HepG2 (cell line): ENCODE results near the gene CLTCL1. TPM values are rescaled to one million over a fixed set of nuclear protein-coding genes. Genes with fewer than 3 reads are reported as not detected.

Source experiments
- ATAC-seq: fragments of 200-7000 bp; cut with Tn5 transposase; 3 replicates; pipeline ENCODE4 v1.9.1; 2020; ENCODE audit warnings: mild to moderate bottlenecking, moderate library complexity
- BruUV-seq: library from RNA; stranded (reverse); fragments of 400-500 nt; replicated peaks from 2 replicates; lab custom pipeline; 2021; lab: Mats Ljungman, UMichigan
- CTCF ChIA-PET: fragments of 300-600 bp; formaldehyde crosslinking; extraction: SDS; loops from one replicate; lab custom pipeline; 2021; ENCODE audit warnings: low total read pairs, inconsistent platforms, low intra/inter-chr PET ratio; lab: Yijun Ruan, JAX
- POLR2A ChIA-PET: fragments of 350-600 bp; sonication (Branson Sonifier 250); formaldehyde crosslinking; loops from one replicate; lab custom pipeline; 2020; ENCODE audit warnings: antibody characterized with exemption, inconsistent platforms; lab: Yijun Ruan, JAX
- DNase-seq: peaks from one replicate; pipeline ENCODE4 v3.0.0-alpha.2; 2015; ENCODE audit warnings: low spot score
- FAIRE-seq: peaks from 3 replicates; lab custom pipeline; 2011; peaks lifted over from hg19 to GRCh38; lab: Jason Lieb, UNC
- H2AFZ ChIP-seq: one replicate; pipeline ENCODE4 v1.6.1; 2011; ENCODE audit warnings: low read length, inconsistent platforms
- H3K27ac ChIP-seq: fragments of 300-600 bp; 3 replicates; pipeline ENCODE4 v1.8.0; 2011; ENCODE audit warnings: mixed run types, mild to moderate bottlenecking, mixed read lengths, low read length, inconsistent platforms; ENCODE audit not compliant: insufficient read depth; ENCODE audit errors: extremely low read length
- H3K27me3 ChIP-seq, 2 experiments: fragments of 200-600 bp in 1 of 2; 2 replicates in 1 of 2; 3 replicates in 1 of 2; pipeline versions ENCODE4 v1.6.0 to v1.8.0; 2011; ENCODE audit warnings: low read length in 2 of 2, mild to moderate bottlenecking in 2 of 2, moderate library complexity in 2 of 2, inconsistent platforms in 1 of 2; ENCODE audit not compliant: insufficient read depth in 2 of 2, control insufficient read depth in 1 of 2
- H3K36me3 ChIP-seq, 2 experiments: fragments of 200-600 bp in 1 of 2; replicated peaks in 1 of 2; 2 replicates in 1 of 2; 3 replicates in 1 of 2; pipeline versions ENCODE4 v1.5.1 to v1.8.0; 2011; ENCODE audit warnings: low read length in 2 of 2, inconsistent platforms in 1 of 2; ENCODE audit not compliant: insufficient read depth in 2 of 2, control insufficient read depth in 1 of 2
- H3K4me1 ChIP-seq: 2 replicates; pipeline ENCODE4 v1.5.1; 2012; ENCODE audit warnings: low read length, inconsistent platforms; ENCODE audit not compliant: insufficient read depth
- H3K4me2 ChIP-seq: 2 replicates; pipeline ENCODE4 v1.6.0; 2011; ENCODE audit warnings: low read depth, low read length, inconsistent platforms
- H3K4me3 ChIP-seq, 3 experiments: fragments of 200-600 bp in 1 of 3; sonication (generic), shearing (Covaris generic) in 1 of 3; replicated peaks in 1 of 3; 2 replicates each; pipeline ENCODE4 v1.5.1; 2011 to 2016; ENCODE audit warnings: low read length in 3 of 3, inconsistent platforms in 2 of 3, low read depth in 2 of 3, mild to moderate bottlenecking in 2 of 3, control low read depth in 1 of 3, mixed read lengths in 1 of 3; ENCODE audit not compliant: insufficient read depth in 1 of 3
- H3K79me2 ChIP-seq: one replicate; pipeline ENCODE4 v1.6.1; 2011; ENCODE audit warnings: low read length, inconsistent platforms; ENCODE audit not compliant: insufficient read depth
- H3K9ac ChIP-seq: 2 replicates; pipeline ENCODE4 v1.6.0; 2011; ENCODE audit warnings: mild to moderate bottlenecking, low read depth, low read length, inconsistent platforms; ENCODE audit not compliant: insufficient read depth
- H3K9me3 ChIP-seq: 2 replicates; pipeline ENCODE4 v1.5.1; 2012; ENCODE audit warnings: mild to moderate bottlenecking, low read length
- H4K20me1 ChIP-seq: 2 replicates; pipeline ENCODE4 v1.6.0; 2011; ENCODE audit warnings: inconsistent platforms, mild to moderate bottlenecking, low read length, moderate library complexity; ENCODE audit not compliant: insufficient read depth
- GATA4 ChIP-seq: sonication (generic); IDR thresholded peaks from 2 replicates; pipeline ENCODE4 v1.6.1; 2016; ENCODE audit warnings: antibody characterized with exemption, low read depth, borderline replicate concordance
- MAFF ChIP-seq: IDR thresholded peaks from 2 replicates; pipeline ENCODE4 v1.6.1; 2011; ENCODE audit warnings: low read depth, low read length, improper control_type of control experiment
- NFATC3 ChIP-seq: sonication (generic); formaldehyde crosslinking; IDR thresholded peaks from 2 replicates; pipeline ENCODE4 v1.5.1; 2020; ENCODE audit warnings: mild to moderate bottlenecking, missing genetic modification reagents
- RFX3 ChIP-seq: IDR thresholded peaks from 2 replicates; pipeline ENCODE4 v1.6.1; 2016; ENCODE audit warnings: missing biosample characterization, missing genetic modification reagents
- RORA ChIP-seq: sonication (generic); formaldehyde crosslinking; IDR thresholded peaks from 2 replicates; pipeline ENCODE4 v1.5.0; 2020; ENCODE audit warnings: mild to moderate bottlenecking, missing genetic modification reagents, moderate library complexity
- SAFB2 ChIP-seq: sonication (generic); formaldehyde crosslinking; IDR thresholded peaks from 2 replicates; pipeline ENCODE4 v1.5.1; 2020; ENCODE audit warnings: missing genetic modification reagents, low read depth, mild to moderate bottlenecking, borderline replicate concordance
- TEAD3 ChIP-seq: optimal IDR thresholded peaks from 2 replicates; pipeline ENCODE3; 2016; ENCODE audit warnings: borderline replicate concordance
- YEATS4 ChIP-seq: sonication (generic); formaldehyde crosslinking; IDR thresholded peaks from 2 replicates; pipeline ENCODE4 v1.4.0; 2020; ENCODE audit warnings: missing genetic modification reagents, borderline replicate concordance
- ZEB1 ChIP-seq: IDR thresholded peaks from 2 replicates; pipeline ENCODE4 v1.6.1; 2012; ENCODE audit warnings: mild to moderate bottlenecking, low read depth, inconsistent platforms; ENCODE audit not compliant: insufficient replicate concordance
- ZNF563 ChIP-seq: sonication (generic); formaldehyde crosslinking; IDR thresholded peaks from 2 replicates; pipeline ENCODE4 v1.8.0; 2022; ENCODE audit warnings: mild to moderate bottlenecking, moderate library complexity, missing genetic modification reagents
- WGBS: methylation state at CpG from one replicate; pipeline ENCODE4 v1.1.6; 2017; ENCODE audit warnings: low lambda C conversion rate; 5-methylcytosine and 5-hydroxymethylcytosine counted together
- in situ Hi-C: cut with HindIII; loops from 2 replicates; pipeline ENCODE4 v1.10.0; 2017; ENCODE audit warnings: low pct_unique_long_range_greater_than_20kb; ENCODE audit not compliant: extremely low pct_ligation_motif_present
- intact Hi-C: fragments of 100-400 bp; cut with micrococcal nuclease; formaldehyde crosslinking; loops from one replicate; pipeline ENCODE4 v1.10.0; 2022; ENCODE audit not compliant: unreplicated experiment
- polyA plus RNA-seq, 8 experiments: library from polyadenylated mRNA; depleted of rRNA in 3 of 8; stranded (reverse) in 7 of 8; unstranded in 1 of 8; fragments of >200 nt; fragmentation: Illumina TruSeq in 4 of 8; extraction: Trizol in 4 of 8; gene quantifications; 2 replicates each; pipeline versions ENCODE4 v1.2.1 to v1.2.3, GENCODE V29; 2011 to 2016; ENCODE audit warnings: low read depth in 4 of 8, missing spikeins in 1 of 8, mixed read lengths in 1 of 8; ENCODE audit not compliant: insufficient read depth in 1 of 8
- total RNA-seq, 5 experiments: library from RNA; depleted of rRNA; stranded (reverse); fragments of >200 nt; fragmentation: Illumina TruSeq; extraction: Trizol; gene quantifications; 2 replicates each; pipeline ENCODE4 v1.2.3, GENCODE V29; 2016; ENCODE audit warnings: low read depth in 1 of 5
- TF ChIP-seq, protein P1 (sequence below): sonication (generic); formaldehyde crosslinking; IDR thresholded peaks from 2 replicates; pipeline ENCODE4 v1.5.1; 2020; ENCODE audit warnings: missing genetic modification reagents, mild to moderate bottlenecking, borderline replicate concordance
- TF ChIP-seq, protein P2 (sequence below): sonication (generic); formaldehyde crosslinking; IDR thresholded peaks from 2 replicates; pipeline ENCODE4 v1.4.0; 2020; ENCODE audit warnings: low read depth, mild to moderate bottlenecking, missing genetic modification reagents
- TF ChIP-seq, protein P3 (sequence below): sonication (generic); formaldehyde crosslinking; IDR thresholded peaks from 2 replicates; pipeline ENCODE4 v1.4.0; 2020; ENCODE audit warnings: low read depth, missing genetic modification reagents

The CLTCL1 gene
- total and polyA plus RNA-seq, 2 of the 13 experiments (the other 11 are each of a cell fraction or from before 2014, with no cell fraction given), result 8.1 to 10.9 TPM

DNA sequence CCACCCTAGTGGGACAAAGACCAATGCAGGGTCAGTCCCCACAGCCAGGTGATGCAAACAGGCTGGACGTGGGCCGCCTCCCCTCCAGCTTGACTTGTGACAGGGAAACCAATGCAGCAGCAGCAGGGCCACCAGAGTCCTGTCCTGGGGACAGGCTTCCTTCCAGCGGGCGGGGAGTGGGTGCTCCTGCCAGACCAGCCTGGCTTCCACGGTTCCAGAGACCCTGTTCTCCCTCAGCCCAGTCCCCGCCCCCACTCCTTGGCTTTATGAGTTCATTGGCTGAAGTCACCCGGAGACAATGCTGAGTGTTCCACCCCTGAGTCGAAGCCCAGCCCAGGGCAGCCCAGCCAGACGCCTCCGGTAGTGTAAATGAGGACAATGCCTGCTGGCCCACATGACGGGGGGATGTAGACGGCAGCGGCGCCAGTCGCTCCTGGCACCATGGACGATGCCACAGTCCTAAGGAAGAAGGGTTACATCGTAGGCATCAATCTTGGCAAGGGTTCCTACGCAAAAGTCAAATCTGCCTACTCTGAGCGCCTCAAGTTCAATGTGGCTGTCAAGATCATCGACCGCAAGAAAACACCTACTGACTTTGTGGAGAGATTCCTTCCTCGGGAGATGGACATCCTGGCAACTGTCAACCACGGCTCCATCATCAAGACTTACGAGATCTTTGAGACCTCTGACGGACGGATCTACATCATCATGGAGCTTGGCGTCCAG, 160.4 kb downstream of the CLTCL1 start, which contains the start of gene TSSK2:
Gene TSSK2 (plus strand): TSS at position 350 of the 726 bp plus-strand sequence. CDS start 92 bp downstream, at position 442.
- no peaks in the 10 kb centered on the region for H3K9me3 ChIP-seq
- POLR2A ChIA-PET, result no interaction called here
- peaks cover 2 to 24% of the 10 kb centered on the region in 2 experiments; a peak in 3 of 5 replicates for H3K27me3 ChIP-seq
- H3K4me1 ChIP-seq, result peaks cover 8% of the 10 kb centered on the region
- CTCF ChIA-PET, result no interaction called here
- no peak within 1 kb of the TSS for H3K4me3 ChIP-seq
- H3K79me2 ChIP-seq, result no peaks in the 10 kb centered on the region
- H3K4me2 ChIP-seq, result no peak within 1 kb of the TSS
- H3K27ac ChIP-seq, result no peak within 1 kb of the TSS
- 88% methylated on average over 17 of the region's 27 CpGs for WGBS
- no peak within 1 kb of the TSS for H2AFZ ChIP-seq
- FAIRE-seq, result no peak
- BruUV-seq, result no TSS peak
- H3K36me3 ChIP-seq, result peaks cover 6 to 20% of the 10 kb centered on the region in 2 experiments; a peak in 4 of 5 replicates
- ATAC-seq, result no peak
- no peaks in the 10 kb centered on the region for H4K20me1 ChIP-seq
- DNase-seq, result no peak
- no peak for TF ChIP-seq ZNF563 (CRISPR knock-in tag)
- TF ChIP-seq, protein P1, sequence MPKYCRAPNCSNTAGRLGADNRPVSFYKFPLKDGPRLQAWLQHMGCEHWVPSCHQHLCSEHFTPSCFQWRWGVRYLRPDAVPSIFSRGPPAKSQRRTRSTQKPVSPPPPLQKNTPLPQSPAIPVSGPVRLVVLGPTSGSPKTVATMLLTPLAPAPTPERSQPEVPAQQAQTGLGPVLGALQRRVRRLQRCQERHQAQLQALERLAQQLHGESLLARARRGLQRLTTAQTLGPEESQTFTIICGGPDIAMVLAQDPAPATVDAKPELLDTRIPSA (CRISPR knock-in tag), result no peak
- no peak for TF ChIP-seq RORA (CRISPR knock-in tag)
- no peak for TF ChIP-seq NFATC3
- TF ChIP-seq YEATS4 (CRISPR knock-in tag), result no peak
- no peak for TF ChIP-seq TEAD3 (CRISPR knock-in tag)
- in situ Hi-C loops (no loop called here), intact Hi-C loops (no loop called here)
- H3K9ac ChIP-seq, result no peak within 1 kb of the TSS

DNA sequence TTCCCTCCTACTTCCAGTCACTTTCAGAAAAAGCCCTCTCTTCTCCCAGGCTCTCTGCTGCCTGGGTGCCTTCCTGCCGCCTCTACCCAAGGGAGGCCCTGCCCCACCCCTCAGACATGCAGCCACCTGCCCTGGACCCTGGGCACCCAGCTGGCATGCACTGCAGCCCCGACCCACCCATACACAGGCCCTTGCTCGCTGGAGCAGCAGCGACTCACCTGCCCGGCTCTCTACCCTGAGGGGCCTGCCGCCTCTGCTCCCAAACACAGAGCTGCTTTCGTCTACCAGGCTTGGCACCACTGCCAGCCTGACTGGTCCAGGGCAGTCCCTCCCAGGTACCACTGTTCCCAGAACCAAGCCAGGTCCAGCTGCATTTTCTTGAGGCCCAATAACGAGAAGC, 161.6 kb downstream of the CLTCL1 start:
- ATAC-seq (no peak), DNase-seq (no peak), FAIRE-seq (no peak)
- Histone ChIP-seq H3K79me2 (no peaks in the 10 kb centered on the region), H2AFZ (no peak overlapping the region), H4K20me1 (no peaks in the 10 kb centered on the region), H3K4me3 (no peak overlapping the region), H3K36me3 (peaks cover 6 to 12% of the 10 kb centered on the region in 2 experiments; a peak in 4 of 5 replicates), H3K27me3 (peaks cover 2 to 37% of the 10 kb centered on the region in 2 experiments; a peak in 4 of 5 replicates), H3K4me1 (peaks cover 17% of the 10 kb centered on the region), H3K9ac (no peak overlapping the region), H3K27ac (no peak overlapping the region), H3K9me3 (no peaks in the 10 kb centered on the region), H3K4me2 (no peak overlapping the region)
- intact Hi-C loops, result no loop called here
- WGBS, result 22% methylated on average over 2 of the region's 8 CpGs
- in situ Hi-C loops, result no loop called here
- ChIA-PET POLR2A (no interaction called here), CTCF (no interaction called here)
- BruUV-seq, result no TSS peak
- TF ChIP-seq MAFF (no peak), ZEB1 (no peak), RFX3 (CRISPR knock-in tag) (no peak), SAFB2 (no peak), GATA4 (no peak)
- TF ChIP-seq, protein P2, sequence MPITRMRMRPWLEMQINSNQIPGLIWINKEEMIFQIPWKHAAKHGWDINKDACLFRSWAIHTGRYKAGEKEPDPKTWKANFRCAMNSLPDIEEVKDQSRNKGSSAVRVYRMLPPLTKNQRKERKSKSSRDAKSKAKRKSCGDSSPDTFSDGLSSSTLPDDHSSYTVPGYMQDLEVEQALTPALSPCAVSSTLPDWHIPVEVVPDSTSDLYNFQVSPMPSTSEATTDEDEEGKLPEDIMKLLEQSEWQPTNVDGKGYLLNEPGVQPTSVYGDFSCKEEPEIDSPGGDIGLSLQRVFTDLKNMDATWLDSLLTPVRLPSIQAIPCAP (CRISPR knock-in tag), result no peak
- TF ChIP-seq, protein P3, sequence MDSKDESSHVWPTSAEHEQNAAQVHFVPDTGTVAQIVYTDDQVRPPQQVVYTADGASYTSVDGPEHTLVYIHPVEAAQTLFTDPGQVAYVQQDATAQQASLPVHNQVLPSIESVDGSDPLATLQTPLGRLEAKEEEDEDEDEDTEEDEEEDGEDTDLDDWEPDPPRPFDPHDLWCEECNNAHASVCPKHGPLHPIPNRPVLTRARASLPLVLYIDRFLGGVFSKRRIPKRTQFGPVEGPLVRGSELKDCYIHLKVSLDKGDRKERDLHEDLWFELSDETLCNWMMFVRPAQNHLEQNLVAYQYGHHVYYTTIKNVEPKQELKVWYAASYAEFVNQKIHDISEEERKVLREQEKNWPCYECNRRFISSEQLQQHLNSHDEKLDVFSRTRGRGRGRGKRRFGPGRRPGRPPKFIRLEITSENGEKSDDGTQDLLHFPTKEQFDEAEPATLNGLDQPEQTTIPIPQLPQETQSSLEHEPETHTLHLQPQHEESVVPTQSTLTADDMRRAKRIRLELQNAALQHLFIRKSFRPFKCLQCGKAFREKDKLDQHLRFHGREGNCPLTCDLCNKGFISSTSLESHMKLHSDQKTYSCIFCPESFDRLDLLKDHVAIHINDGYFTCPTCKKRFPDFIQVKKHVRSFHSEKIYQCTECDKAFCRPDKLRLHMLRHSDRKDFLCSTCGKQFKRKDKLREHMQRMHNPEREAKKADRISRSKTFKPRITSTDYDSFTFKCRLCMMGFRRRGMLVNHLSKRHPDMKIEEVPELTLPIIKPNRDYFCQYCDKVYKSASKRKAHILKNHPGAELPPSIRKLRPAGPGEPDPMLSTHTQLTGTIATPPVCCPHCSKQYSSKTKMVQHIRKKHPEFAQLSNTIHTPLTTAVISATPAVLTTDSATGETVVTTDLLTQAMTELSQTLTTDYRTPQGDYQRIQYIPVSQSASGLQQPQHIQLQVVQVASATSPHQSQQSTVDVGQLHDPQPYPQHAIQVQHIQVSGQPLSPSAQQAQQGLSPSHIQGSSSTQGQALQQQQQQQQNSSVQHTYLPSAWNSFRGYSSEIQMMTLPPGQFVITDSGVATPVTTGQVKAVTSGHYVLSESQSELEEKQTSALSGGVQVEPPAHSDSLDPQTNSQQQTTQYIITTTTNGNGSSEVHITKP (CRISPR knock-in tag), result no peak
